Peyer's patch (tissue), 4 donors: Measurements from ENCODE around the gene TSHB. TPM values are rescaled to one million over a fixed set of nuclear protein-coding genes. Genes with fewer than 3 reads are reported as not detected.

Source experiments
- DNase-seq, 3 donors: peaks; one replicate each; pipeline ENCODE4 v3.0.0-alpha.2; 2017 to 2019
- H3K27ac ChIP-seq, 4 donors: fragments of 200-600 bp; sonication (generic); one replicate each; pipeline ENCODE4 v1.5.1; 2016 to 2019
- H3K27me3 ChIP-seq, 2 donors: fragments of 200-600 bp; sonication (generic); one replicate each; pipeline ENCODE4 v1.5.1; 2019
- H3K36me3 ChIP-seq, 3 donors: fragments of 200-600 bp; sonication (generic); one replicate each; pipeline ENCODE4 v1.5.1; 2016 to 2019
- H3K4me1 ChIP-seq, 4 donors: fragments of 200-600 bp; sonication (generic); one replicate each; pipeline ENCODE4 v1.5.1; 2016 to 2019
- H3K4me3 ChIP-seq, 4 donors: fragments of 200-600 bp; sonication (generic); 1 replicate in 3 of 4; 2 replicates in 1 of 4; pipeline ENCODE4 v1.5.1; 2016 to 2019; ENCODE audit warnings: mild to moderate bottlenecking in 1 of 4
- H3K9me3 ChIP-seq, 4 donors: fragments of 200-600 bp; sonication (generic); one replicate each; pipeline ENCODE4 v1.5.1; 2016 to 2019; ENCODE audit warnings: mild to moderate bottlenecking in 1 of 4
- POLR2A ChIP-seq, 2 donors: fragments of 450-650 bp; IDR thresholded peaks; one replicate each; pipeline ENCODE4 v1.5.1; 2017; ENCODE audit warnings: antibody characterized with exemption in 2 of 2, mild to moderate bottlenecking in 2 of 2, moderate library complexity in 2 of 2
- total RNA-seq, 4 donors: library from RNA; depleted of rRNA; stranded (reverse); fragments of >200 nt; gene quantifications; one replicate each; pipeline ENCODE4 v1.1.0, GENCODE V29; 2016
- TF ChIP-seq, protein P1 (sequence below), 6 experiments: fragments of 450-650 bp in 4 of 6; fragments of 200-600 bp in 2 of 6; sonication (generic) in 1 of 6; IDR thresholded peaks; one replicate each; pipeline ENCODE4 v1.5.1; 2017 to 2019; ENCODE audit warnings: antibody characterized with exemption in 6 of 6, mild to moderate bottlenecking in 3 of 6, moderate library complexity in 1 of 6

TSHB gene
- total RNA-seq, 4 donors from 2014 or later: not detected

DNA sequence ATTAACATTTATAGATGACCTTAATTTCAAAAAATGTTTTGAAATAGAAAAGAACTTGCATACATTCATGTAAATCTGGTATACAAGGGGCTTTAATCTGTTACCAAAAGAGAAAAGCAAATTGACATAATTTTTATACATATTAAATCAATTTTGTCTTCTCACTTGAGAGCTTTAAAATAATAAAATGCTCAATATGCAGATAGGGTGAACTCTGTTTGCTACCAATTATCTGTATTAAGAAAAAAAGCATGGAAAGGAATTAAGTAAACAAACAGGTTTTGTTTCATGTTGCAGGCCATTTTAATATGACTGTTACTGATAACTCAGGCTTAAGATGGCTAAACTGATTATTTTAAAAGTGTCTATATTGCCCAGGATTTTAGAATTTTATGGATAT lies 6.0 kb upstream of the TSHB start:
- H3K36me3 ChIP-seq: no peaks in the 10 kb centered on the region
- no peak overlapping the region for H3K27ac ChIP-seq
- no peaks in the 10 kb centered on the region for H3K4me1 ChIP-seq
- no peaks in the 10 kb centered on the region for H3K9me3 ChIP-seq
- H3K27me3 ChIP-seq: no peaks in the 10 kb centered on the region
- no peak overlapping the region for H3K4me3 ChIP-seq
- TF ChIP-seq, protein P1, sequence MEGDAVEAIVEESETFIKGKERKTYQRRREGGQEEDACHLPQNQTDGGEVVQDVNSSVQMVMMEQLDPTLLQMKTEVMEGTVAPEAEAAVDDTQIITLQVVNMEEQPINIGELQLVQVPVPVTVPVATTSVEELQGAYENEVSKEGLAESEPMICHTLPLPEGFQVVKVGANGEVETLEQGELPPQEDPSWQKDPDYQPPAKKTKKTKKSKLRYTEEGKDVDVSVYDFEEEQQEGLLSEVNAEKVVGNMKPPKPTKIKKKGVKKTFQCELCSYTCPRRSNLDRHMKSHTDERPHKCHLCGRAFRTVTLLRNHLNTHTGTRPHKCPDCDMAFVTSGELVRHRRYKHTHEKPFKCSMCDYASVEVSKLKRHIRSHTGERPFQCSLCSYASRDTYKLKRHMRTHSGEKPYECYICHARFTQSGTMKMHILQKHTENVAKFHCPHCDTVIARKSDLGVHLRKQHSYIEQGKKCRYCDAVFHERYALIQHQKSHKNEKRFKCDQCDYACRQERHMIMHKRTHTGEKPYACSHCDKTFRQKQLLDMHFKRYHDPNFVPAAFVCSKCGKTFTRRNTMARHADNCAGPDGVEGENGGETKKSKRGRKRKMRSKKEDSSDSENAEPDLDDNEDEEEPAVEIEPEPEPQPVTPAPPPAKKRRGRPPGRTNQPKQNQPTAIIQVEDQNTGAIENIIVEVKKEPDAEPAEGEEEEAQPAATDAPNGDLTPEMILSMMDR (IDR thresholded peaks at IDR 0.05): no peak
- no peak for TF ChIP-seq POLR2A (IDR thresholded peaks at IDR 0.05)
- DNase-seq: no peak

DNA sequence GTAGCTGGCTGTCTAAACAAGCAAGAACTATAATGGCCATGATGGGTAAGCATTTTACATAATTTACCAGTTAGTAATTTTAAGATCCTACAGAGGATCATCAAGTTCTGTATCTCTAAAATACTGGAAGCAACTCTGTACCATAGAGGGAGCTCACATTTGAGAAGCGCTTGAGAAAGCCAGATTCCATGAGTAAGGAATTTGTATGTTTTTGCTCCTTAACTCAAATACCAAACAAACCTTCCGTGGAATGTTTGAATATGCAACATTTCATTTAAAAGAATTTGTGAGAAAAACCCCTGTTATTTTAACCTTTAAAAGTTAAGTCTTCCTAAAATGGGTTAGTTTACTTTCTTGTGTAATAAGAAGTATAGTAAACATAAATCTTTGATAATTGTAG lies 2.0 kb downstream of the TSHB start:
- Histone ChIP-seq H3K9me3 (no peaks in the 10 kb centered on the region), H3K27me3 (no peaks in the 10 kb centered on the region), H3K27ac (no peak overlapping the region), H3K36me3 (no peaks in the 10 kb centered on the region), H3K4me3 (no peak overlapping the region), H3K4me1 (no peaks in the 10 kb centered on the region)
- TF ChIP-seq POLR2A (IDR thresholded peaks at IDR 0.05): no peak
- TF ChIP-seq, protein P1 (IDR thresholded peaks at IDR 0.05): no peak
- DNase-seq: no peak

DNA sequence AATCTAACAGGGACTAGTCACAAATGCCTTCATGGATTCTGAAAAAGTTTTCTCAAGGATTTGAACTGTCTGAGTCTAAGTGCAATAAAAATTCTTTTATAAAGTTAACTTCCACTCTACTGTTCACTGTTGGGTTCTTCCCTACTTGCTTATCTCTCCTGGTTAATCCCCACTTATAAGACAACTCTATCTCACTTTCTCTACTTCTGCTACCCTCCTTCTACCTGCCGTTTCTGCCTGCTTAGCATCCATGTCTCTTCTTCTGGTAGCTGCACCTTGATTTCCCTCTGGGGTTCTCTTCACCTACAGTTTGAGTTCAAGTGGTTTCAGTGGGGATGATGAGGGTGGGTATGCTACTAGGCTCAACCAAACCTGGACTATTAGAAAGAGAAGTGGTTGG lies 6.0 kb downstream of the TSHB start:
- no peak for TF ChIP-seq POLR2A (IDR thresholded peaks at IDR 0.05)
- TF ChIP-seq, protein P1 (IDR thresholded peaks at IDR 0.05): no peak
- DNase-seq: no peak
- no peaks in the 10 kb centered on the region for H3K27me3 ChIP-seq
- no peak overlapping the region for H3K27ac ChIP-seq
- no peaks in the 10 kb centered on the region for H3K9me3 ChIP-seq
- H3K4me1 ChIP-seq: no peaks in the 10 kb centered on the region
- H3K4me3 ChIP-seq: no peak overlapping the region
- H3K36me3 ChIP-seq: no peaks in the 10 kb centered on the region

DNA sequence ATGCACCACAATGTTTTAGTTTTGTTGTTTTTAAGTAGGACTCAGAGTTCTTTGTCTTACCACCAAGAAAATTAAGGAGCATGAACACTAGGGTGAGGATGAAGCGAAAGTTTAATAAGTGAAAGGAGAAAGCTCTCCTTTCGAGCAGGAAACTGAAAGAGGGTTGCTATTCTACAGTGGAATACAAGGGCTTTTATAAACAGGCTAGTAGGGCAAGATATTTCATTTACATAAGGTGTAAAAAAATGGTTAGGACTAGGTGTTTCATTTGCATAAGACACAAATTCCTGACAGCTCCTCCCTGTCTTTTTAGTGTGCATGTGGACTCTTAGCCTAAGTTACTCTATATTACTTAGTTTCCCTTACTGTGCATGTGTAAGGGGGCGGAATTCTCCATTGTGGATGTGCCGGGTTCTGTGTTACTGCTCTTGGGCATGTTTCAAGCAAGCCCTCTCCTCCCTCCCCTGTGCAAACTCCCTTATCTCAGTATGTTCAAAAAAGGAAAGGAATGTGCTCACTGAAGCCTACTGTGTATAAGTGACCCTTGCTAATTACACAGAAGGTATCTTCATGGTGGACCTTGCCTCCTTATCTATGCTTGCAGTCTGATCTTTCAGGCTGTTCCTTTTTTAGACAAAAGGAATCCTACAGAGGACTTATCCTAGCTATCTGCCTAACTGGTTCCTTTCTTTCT lies 7.3 kb downstream of the TSHB start:
- Histone ChIP-seq H3K9me3 (no peaks in the 10 kb centered on the region), H3K27ac (no peak overlapping the region), H3K4me3 (no peak overlapping the region), H3K36me3 (no peaks in the 10 kb centered on the region), H3K27me3 (no peaks in the 10 kb centered on the region), H3K4me1 (no peaks in the 10 kb centered on the region)
- TF ChIP-seq, protein P1 (IDR thresholded peaks at IDR 0.05): no peak
- no peak for TF ChIP-seq POLR2A (IDR thresholded peaks at IDR 0.05)
- no peak for DNase-seq

DNA sequence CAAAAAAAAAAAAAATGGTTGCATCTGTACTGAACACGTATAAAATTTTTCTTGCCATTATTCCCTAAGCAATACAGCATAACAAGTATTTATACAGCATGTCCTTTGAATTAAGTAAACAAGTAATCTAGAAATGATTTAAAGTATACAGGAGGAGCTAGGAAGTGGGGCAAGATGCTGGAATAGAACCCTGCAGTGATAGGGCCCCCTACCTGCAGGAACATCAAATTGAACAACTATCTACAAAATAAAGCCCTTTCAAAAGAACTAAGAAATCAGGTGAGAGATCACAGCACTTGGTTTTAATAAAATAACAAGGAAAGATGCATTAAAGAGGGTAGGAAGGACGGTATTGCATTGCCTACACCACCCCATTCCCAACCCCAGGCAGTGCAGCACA lies 10.9 kb downstream of the TSHB start:
- no peaks in the 10 kb centered on the region for H3K4me1 ChIP-seq
- H3K36me3 ChIP-seq: no peaks in the 10 kb centered on the region
- no peak for TF ChIP-seq POLR2A (IDR thresholded peaks at IDR 0.05)
- no peaks in the 10 kb centered on the region for H3K27me3 ChIP-seq
- H3K9me3 ChIP-seq: no peaks in the 10 kb centered on the region
- no peak for DNase-seq
- H3K4me3 ChIP-seq: no peak overlapping the region
- H3K27ac ChIP-seq: no peak overlapping the region

DNA sequence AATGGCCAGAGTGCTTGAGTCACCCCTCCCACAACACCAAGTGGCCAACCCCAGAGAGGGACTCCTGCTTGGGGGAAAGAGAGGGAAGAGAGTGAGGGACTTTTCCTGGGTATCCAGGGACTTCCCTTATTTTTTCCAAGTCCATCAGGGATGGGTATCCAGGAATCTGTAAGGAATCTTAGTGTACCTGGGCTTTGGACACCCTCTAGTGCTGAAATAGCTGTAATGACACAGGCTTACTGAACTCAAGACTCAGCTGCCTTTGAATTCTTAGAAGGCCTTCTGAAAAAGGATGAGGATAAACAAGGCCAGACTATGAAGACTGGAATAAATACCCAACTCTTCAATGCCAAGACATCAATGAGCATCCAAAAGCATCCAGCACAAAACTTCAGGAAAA lies 12.0 kb downstream of the TSHB start:
- DNase-seq: no peak
- Histone ChIP-seq H3K27ac (no peak overlapping the region), H3K27me3 (no peaks in the 10 kb centered on the region), H3K9me3 (no peaks in the 10 kb centered on the region), H3K4me3 (no peak overlapping the region), H3K4me1 (no peaks in the 10 kb centered on the region), H3K36me3 (no peaks in the 10 kb centered on the region)
- no peak for TF ChIP-seq POLR2A (IDR thresholded peaks at IDR 0.05)
- TF ChIP-seq, protein P1 (IDR thresholded peaks at IDR 0.05): peak in 3 of 6 experiments; percentile 29 to 49 (median 41)
